ENCODE data around the gene CENPT. TPM values are rescaled to one million over a fixed set of nuclear protein-coding genes. Genes with fewer than 3 reads are reported as not detected.

The CENPT gene
- total RNA-seq, 1 donor from 2014 or later, result 36.2 TPM

DNA sequence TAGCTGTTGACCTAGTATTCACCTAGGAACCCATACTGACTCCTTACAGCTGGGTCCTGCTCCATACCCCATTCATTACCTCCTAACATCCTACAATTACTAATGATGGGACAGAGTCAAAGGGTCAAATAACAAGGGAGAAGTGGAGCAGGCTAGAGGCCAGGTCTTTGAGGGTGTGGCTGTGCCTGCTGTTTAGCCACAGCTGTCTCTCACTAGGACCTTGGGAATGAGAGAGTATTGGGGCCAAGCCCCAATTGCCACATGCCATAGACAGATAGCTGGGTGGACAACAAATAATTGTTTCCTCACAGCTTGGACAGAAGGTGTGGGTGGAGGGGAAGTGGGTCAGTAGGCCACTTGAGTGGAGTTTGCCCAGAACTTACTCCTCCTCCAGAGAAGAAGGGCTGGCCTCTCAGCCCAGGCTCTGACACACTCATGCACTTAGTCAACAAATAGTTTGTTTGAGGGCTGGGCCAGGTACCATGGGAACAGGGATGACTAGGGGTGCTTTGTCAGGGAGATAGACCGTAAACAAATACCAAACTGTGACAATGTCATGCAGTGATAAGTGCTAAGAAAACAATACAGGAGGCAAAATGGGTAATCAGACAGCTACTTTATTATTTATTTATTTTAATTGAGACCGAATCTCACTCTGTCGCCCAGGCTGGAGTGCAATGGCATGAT is 10.2 kb upstream of the CENPT start:
- Histone ChIP-seq H3K27ac (no peak overlapping the region), H4K20me1 (ENCODE audit: low read depth) (peaks cover 100% of the 10 kb centered on the region), H3K4me3 (no peak overlapping the region), H3F3A (ENCODE audit: low read depth) (peaks cover 2% of the 10 kb centered on the region), H3K4me2 (no peak overlapping the region), H3K36me3 (no peaks in the 10 kb centered on the region), H3K9me3 (ENCODE audit: low read depth) (no peaks in the 10 kb centered on the region), H3K9ac (no peak overlapping the region), H2AFZ (replicated peaks) (no peak overlapping the region), H3K4me1 (peaks cover under 1% of the 10 kb centered on the region), H3K79me2 (ENCODE audit: low read depth) (peaks cover 100% of the 10 kb centered on the region), H3K27me3 (no peaks in the 10 kb centered on the region)
- TF ChIP-seq, protein P1, sequence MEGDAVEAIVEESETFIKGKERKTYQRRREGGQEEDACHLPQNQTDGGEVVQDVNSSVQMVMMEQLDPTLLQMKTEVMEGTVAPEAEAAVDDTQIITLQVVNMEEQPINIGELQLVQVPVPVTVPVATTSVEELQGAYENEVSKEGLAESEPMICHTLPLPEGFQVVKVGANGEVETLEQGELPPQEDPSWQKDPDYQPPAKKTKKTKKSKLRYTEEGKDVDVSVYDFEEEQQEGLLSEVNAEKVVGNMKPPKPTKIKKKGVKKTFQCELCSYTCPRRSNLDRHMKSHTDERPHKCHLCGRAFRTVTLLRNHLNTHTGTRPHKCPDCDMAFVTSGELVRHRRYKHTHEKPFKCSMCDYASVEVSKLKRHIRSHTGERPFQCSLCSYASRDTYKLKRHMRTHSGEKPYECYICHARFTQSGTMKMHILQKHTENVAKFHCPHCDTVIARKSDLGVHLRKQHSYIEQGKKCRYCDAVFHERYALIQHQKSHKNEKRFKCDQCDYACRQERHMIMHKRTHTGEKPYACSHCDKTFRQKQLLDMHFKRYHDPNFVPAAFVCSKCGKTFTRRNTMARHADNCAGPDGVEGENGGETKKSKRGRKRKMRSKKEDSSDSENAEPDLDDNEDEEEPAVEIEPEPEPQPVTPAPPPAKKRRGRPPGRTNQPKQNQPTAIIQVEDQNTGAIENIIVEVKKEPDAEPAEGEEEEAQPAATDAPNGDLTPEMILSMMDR (IDR thresholded peaks at IDR 0.05), result no peak
- TF ChIP-seq EZH2phosphoT487 (IDR thresholded peaks at IDR 0.05) (no peak), EZH2 (IDR thresholded peaks at IDR 0.05) (no peak)
- Mint-ChIP-seq H3K9me3 (no peaks in the 10 kb centered on the region), H3K27me3 (ENCODE audit: insufficient read depth, low read depth) (peaks cover 2% of the 10 kb centered on the region), H3K36me3 (peaks cover 24% of the 10 kb centered on the region), H3K4me1 (peaks cover 16% of the 10 kb centered on the region), H3K4me3 (no peak overlapping the region), H3K27ac (peak overlapping the region; percentile 60)
- DNase-seq (ENCODE audit: low spot score), result no peak

DNA sequence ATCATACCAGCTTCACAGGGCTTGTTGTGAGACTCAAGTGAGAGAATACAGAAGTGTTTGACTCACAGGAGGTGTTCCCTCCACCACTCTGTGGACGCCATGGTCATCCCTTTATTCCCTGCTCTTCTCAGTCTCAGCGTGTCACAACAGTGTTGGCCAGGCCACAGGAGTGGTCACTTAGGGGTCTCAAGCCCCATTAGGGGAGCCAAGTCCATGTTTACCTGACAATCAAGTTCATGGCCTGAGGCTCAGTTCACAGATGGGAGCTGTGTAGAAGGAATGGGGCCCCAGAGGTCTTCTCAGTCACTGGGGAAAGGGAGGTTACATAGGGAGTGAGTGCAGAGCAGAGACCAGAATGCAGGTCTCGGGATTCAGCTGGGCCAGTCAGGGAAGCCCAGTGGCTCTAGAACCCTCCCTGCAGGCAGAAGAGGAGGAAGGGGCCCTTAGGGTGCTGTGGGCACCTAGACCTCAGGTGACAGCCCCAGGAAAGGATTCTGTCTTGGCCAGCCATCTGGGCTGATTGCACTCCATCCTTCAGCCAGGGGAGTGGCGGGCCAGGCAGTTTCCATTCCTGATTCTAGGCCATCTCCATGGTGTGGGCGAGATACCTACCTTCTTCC is 9.5 kb upstream of the CENPT start:
- no peaks in the 10 kb centered on the region for H3K9me3 Mint-ChIP-seq
- TF ChIP-seq EZH2 (IDR thresholded peaks at IDR 0.05), result no peak
- TF ChIP-seq, protein P1 (IDR thresholded peaks at IDR 0.05), result no peak
- no peak for TF ChIP-seq EZH2phosphoT487 (IDR thresholded peaks at IDR 0.05)
- no peak overlapping the region for H3K4me3 ChIP-seq
- H3K36me3 Mint-ChIP-seq, result peaks cover 24% of the 10 kb centered on the region
- peaks cover 2% of the 10 kb centered on the region for H3F3A ChIP-seq (ENCODE audit: low read depth)
- no peaks in the 10 kb centered on the region for H3K36me3 ChIP-seq
- no peaks in the 10 kb centered on the region for H3K27me3 ChIP-seq
- H3K4me2 ChIP-seq, result no peak overlapping the region
- peaks cover 2% of the 10 kb centered on the region for H3K27me3 Mint-ChIP-seq (ENCODE audit: insufficient read depth, low read depth)
- DNase-seq (ENCODE audit: low spot score), result no peak
- H3K9ac ChIP-seq, result no peak overlapping the region
- no peaks in the 10 kb centered on the region for H3K4me1 ChIP-seq
- H3K4me3 Mint-ChIP-seq, result no peak overlapping the region
- H4K20me1 ChIP-seq (ENCODE audit: low read depth), result peaks cover 100% of the 10 kb centered on the region
- H3K27ac ChIP-seq, result no peak overlapping the region
- peaks cover 100% of the 10 kb centered on the region for H3K79me2 ChIP-seq (ENCODE audit: low read depth)
- peaks cover 16% of the 10 kb centered on the region for H3K4me1 Mint-ChIP-seq
- peak overlapping the region; percentile 83 for H3K27ac Mint-ChIP-seq
- no peak overlapping the region for H2AFZ ChIP-seq (replicated peaks)
- H3K9me3 ChIP-seq (ENCODE audit: low read depth), result no peaks in the 10 kb centered on the region

DNA sequence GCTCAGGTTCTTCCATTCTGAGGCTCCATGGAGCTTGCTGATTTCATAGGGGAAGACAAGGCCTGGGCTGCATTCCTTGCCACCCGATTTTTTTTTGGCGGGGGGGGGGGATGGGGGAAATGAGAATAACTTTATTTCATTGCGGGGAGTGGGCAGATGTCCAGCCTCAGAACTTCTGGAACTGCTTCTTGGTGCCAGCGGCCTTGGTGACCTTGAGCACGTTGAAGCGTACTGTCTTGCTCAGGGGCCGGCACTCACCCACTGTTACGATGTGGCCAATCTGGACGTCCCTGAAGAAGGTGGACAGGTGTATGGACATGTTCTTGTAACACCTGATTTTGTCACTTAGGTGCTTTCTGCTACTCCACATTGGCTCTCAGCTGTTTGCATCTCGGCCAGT is 8.3 kb upstream of the CENPT start:
- Histone ChIP-seq H3K27ac (no peak overlapping the region), H3K4me2 (no peak overlapping the region), H4K20me1 (ENCODE audit: low read depth) (peaks cover 100% of the 10 kb centered on the region), H3K4me3 (no peak overlapping the region), H3K9ac (no peak overlapping the region), H2AFZ (replicated peaks) (no peak overlapping the region), H3K27me3 (no peaks in the 10 kb centered on the region), H3K9me3 (ENCODE audit: low read depth) (no peaks in the 10 kb centered on the region), H3K36me3 (no peaks in the 10 kb centered on the region), H3K79me2 (ENCODE audit: low read depth) (peaks cover 100% of the 10 kb centered on the region), H3K4me1 (no peaks in the 10 kb centered on the region), H3F3A (ENCODE audit: low read depth) (peaks cover 5% of the 10 kb centered on the region)
- TF ChIP-seq EZH2 (IDR thresholded peaks at IDR 0.05) (no peak), EZH2phosphoT487 (IDR thresholded peaks at IDR 0.05) (no peak)
- TF ChIP-seq, protein P1 (IDR thresholded peaks at IDR 0.05), result no peak
- no peak overlapping the region for H3K4me3 Mint-ChIP-seq
- no peak for DNase-seq (ENCODE audit: low spot score)
- no peaks in the 10 kb centered on the region for H3K9me3 Mint-ChIP-seq
- H3K4me1 Mint-ChIP-seq, result peaks cover 13% of the 10 kb centered on the region
- H3K27me3 Mint-ChIP-seq (ENCODE audit: insufficient read depth, low read depth), result no peaks in the 10 kb centered on the region
- peak overlapping the region; percentile 29 for H3K27ac Mint-ChIP-seq
- peaks cover 17% of the 10 kb centered on the region for H3K36me3 Mint-ChIP-seq

All from neural progenitor cell (in vitro differentiated cells).